ENCODE measurements around the gene SALL4. TPM values are rescaled to one million over a fixed set of nuclear protein-coding genes. Genes with fewer than 3 reads are reported as not detected.
"Not testable (repeated sequence)": the region's sequence is repeated elsewhere in the genome, so short reads cannot be mapped to it uniquely, and the experiment has no call there.

Gene SALL4
- total RNA-seq, 1 donor from 2014 or later = not detected

- ATAC-seq (no peak), DNase-seq (no peak)
- intact Hi-C loops (cut with micrococcal nuclease) = no loop called here
Measured at GRCh38 chr20:51804754-51805153, 2.4 kb upstream of the SALL4 start.

- intact Hi-C loops (cut with micrococcal nuclease) = no loop called here
- DNase-seq (no peak), ATAC-seq (no peak)
Measured at GRCh38 chr20:51803148-51803854, 980 bp upstream of the SALL4 start.

- intact Hi-C loops (cut with micrococcal nuclease) = no loop called here
- ATAC-seq (no peak), DNase-seq (no peak)
Measured at GRCh38 chr20:51801823-51802123, 548 bp downstream of the SALL4 start.

- no peak for DNase-seq
- peak; percentile 29 for ATAC-seq
- intact Hi-C loops (cut with micrococcal nuclease) = no loop called here
Measured at GRCh38 chr20:51801122-51801822, 1.0 kb downstream of the SALL4 start.

GRCh38 chr20:51800872-51801121 is 1.5 kb downstream of the SALL4 start:
- no peak for DNase-seq
- peak; percentile 20 for ATAC-seq
- intact Hi-C loops (cut with micrococcal nuclease) = no loop called here

- DNase-seq (peak; percentile 71), ATAC-seq (peak; percentile 74)
- intact Hi-C loops (cut with micrococcal nuclease) = no loop called here
Measured at GRCh38 chr20:51800060-51800871, 2.1 kb downstream of the SALL4 start.

GRCh38 chr20:51799401-51799860 is 2.9 kb downstream of the SALL4 start:
- intact Hi-C loops (cut with micrococcal nuclease) = no loop called here
- ATAC-seq (no peak), DNase-seq (no peak)

- intact Hi-C loops (cut with micrococcal nuclease) = no loop called here
- no peak for ATAC-seq
Measured at GRCh38 chr20:51797357-51798025, 4.8 kb downstream of the SALL4 start.

GRCh38 chr20:51796340-51796739 is 6.0 kb downstream of the SALL4 start:
- DNase-seq (no peak), ATAC-seq (no peak)
- intact Hi-C loops (cut with micrococcal nuclease) = no loop called here

More at GRCh38 chr20:51797357-51798025, 4.8 kb downstream of the SALL4 start:
- DNase-seq = no peak

- ATAC-seq = no peak
- no peak for DNase-seq
- intact Hi-C loops (cut with micrococcal nuclease) = no loop called here
Measured at GRCh38 chr20:51792960-51793359, 9.4 kb downstream of the SALL4 start.

GRCh38 chr20:51791626-51792025 is 10.7 kb downstream of the SALL4 start:
- intact Hi-C loops (cut with micrococcal nuclease) = no loop called here
- DNase-seq (no peak), ATAC-seq (no peak)

- intact Hi-C loops (cut with micrococcal nuclease) = no loop called here
- ATAC-seq (no peak), DNase-seq (no peak)
Measured at GRCh38 chr20:51790256-51790655, 12.1 kb downstream of the SALL4 start.

GRCh38 chr20:51789434-51789833 is 12.9 kb downstream of the SALL4 start:
- DNase-seq (no peak), ATAC-seq (no peak)
- intact Hi-C loops (cut with micrococcal nuclease) = no loop called here

GRCh38 chr20:51788822-51789221 is 13.5 kb downstream of the SALL4 start:
- intact Hi-C loops (cut with micrococcal nuclease) = no loop called here
- DNase-seq (no peak), ATAC-seq (no peak)

- no peak for DNase-seq
- intact Hi-C loops (cut with micrococcal nuclease) = no loop called here
Measured at GRCh38 chr20:51784299-51784698, 18.0 kb downstream of the SALL4 start.

GRCh38 chr20:51778229-51778759 is 24.0 kb downstream of the SALL4 start:
- not testable (repeated sequence) for ATAC-seq

More at GRCh38 chr20:51784299-51784698, 18.0 kb downstream of the SALL4 start:
- ATAC-seq = no peak

GRCh38 chr20:51775241-51775640 is 27.1 kb downstream of the SALL4 start:
- ATAC-seq = no peak
- no peak for DNase-seq
- intact Hi-C loops (cut with micrococcal nuclease) = no loop called here

More at GRCh38 chr20:51778229-51778759, 24.0 kb downstream of the SALL4 start:
- DNase-seq; intact Hi-C loops (cut with micrococcal nuclease): not testable (repeated sequence)

GRCh38 chr20:51772236-51772635 is 30.1 kb downstream of the SALL4 start:
- ATAC-seq = no peak
- intact Hi-C loops (cut with micrococcal nuclease) = no loop called here
- no peak for DNase-seq

- no peak for ATAC-seq
- no peak for DNase-seq
- intact Hi-C loops (cut with micrococcal nuclease) = loop anchor here (5.0 kb wide), 1 partner anchor 133 kb away; no protein-coding TSS in a partner anchor
Measured at GRCh38 chr20:51769976-51770615, 32.2 kb downstream of the SALL4 start.

All from left ventricle myocardium superior (tissue), 1 donor.